Measurements from ENCODE around the gene SLC39A12.

The SLC39A12 gene

GRCh38 chr10:18066947-18067346, 115.2 kb downstream of the SLC39A12 start:
- DNase-seq, result no peak

GRCh38 chr10:18068401-18068800, 116.7 kb downstream of the SLC39A12 start:
- no peak for DNase-seq

GRCh38 chr10:18071591-18071990, 119.9 kb downstream of the SLC39A12 start:
- DNase-seq, result no peak

GRCh38 chr10:18073314-18073713, 121.6 kb downstream of the SLC39A12 start:
- DNase-seq, result no peak

GRCh38 chr10:18075881-18076280, 124.2 kb downstream of the SLC39A12 start:
- DNase-seq, result no peak

- no peak for DNase-seq
These were observed 128.1 kb downstream of the SLC39A12 start for GRCh38 chr10:18079665-18080295.

GRCh38 chr10:18082381-18082780, 130.7 kb downstream of the SLC39A12 start:
- no peak for DNase-seq

GRCh38 chr10:18085855-18086254, 134.1 kb downstream of the SLC39A12 start:
- no peak for DNase-seq

GRCh38 chr10:18086746-18087145, 135.0 kb downstream of the SLC39A12 start:
- no peak for DNase-seq

- DNase-seq, result no peak
These were observed 135.6 kb downstream of the SLC39A12 start for GRCh38 chr10:18087355-18087754.

Data from hematopoietic multipotent progenitor cell treated with erythropoietin and hydrocortisone succinate and interleukin-3 and kit ligand, for 8 days (in vitro differentiated cells).